Mesendoderm (in vitro differentiated cells): ENCODE measurements around the gene NRXN3.

ENCODE experiments used
- DNase-seq: peaks from one replicate; pipeline ENCODE4 v3.0.0; 2013
- H2AK5ac ChIP-seq: 2 replicates; pipeline ENCODE4 v1.6.1; 2013; ENCODE audit warnings: low read length, inconsistent platforms
- H2BK120ac ChIP-seq: 2 replicates; pipeline ENCODE4 v1.6.1; 2013; ENCODE audit warnings: low read depth, mild to moderate bottlenecking, low read length, moderate library complexity, mixed read lengths
- H2BK15ac ChIP-seq: replicated peaks from 2 replicates; pipeline ENCODE4 v1.6.1; 2013; ENCODE audit warnings: low read depth, mild to moderate bottlenecking, moderate library complexity
- H2BK5ac ChIP-seq: 2 replicates; pipeline ENCODE4 v1.6.1; 2013; ENCODE audit warnings: low read length, inconsistent platforms
- H3K18ac ChIP-seq: 2 replicates; pipeline ENCODE4 v1.6.1; 2013; ENCODE audit warnings: mild to moderate bottlenecking, low read length, mixed read lengths
- H3K23ac ChIP-seq: one replicate; pipeline ENCODE4 v1.6.1; 2013; ENCODE audit warnings: low read length
- H3K27ac ChIP-seq: 2 replicates; pipeline ENCODE4 v1.5.1; 2013; ENCODE audit warnings: low read depth, mild to moderate bottlenecking, inconsistent platforms, low read length, moderate library complexity
- H3K27me3 ChIP-seq: 2 replicates; pipeline ENCODE4 v1.6.1; 2013; ENCODE audit warnings: low read length, control low read depth, mild to moderate bottlenecking, inconsistent platforms; ENCODE audit not compliant: insufficient read depth, poor library complexity
- H3K36me3 ChIP-seq: 2 replicates; pipeline ENCODE4 v1.6.1; 2013; ENCODE audit warnings: low read length, inconsistent platforms; ENCODE audit not compliant: control insufficient read depth, insufficient read depth
- H3K4ac ChIP-seq: one replicate; pipeline ENCODE4 v1.6.1; 2013; ENCODE audit warnings: low read depth, mild to moderate bottlenecking, low read length, moderate library complexity
- H3K4me1 ChIP-seq: 2 replicates; pipeline ENCODE4 v1.6.1; 2013; ENCODE audit warnings: low read depth, low read length, inconsistent platforms; ENCODE audit not compliant: control insufficient read depth
- H3K4me2 ChIP-seq: 2 replicates; pipeline ENCODE4 v1.6.1; 2013; ENCODE audit warnings: low read length
- H3K4me3 ChIP-seq: 2 replicates; pipeline ENCODE4 v1.5.1; 2013; ENCODE audit warnings: mild to moderate bottlenecking, low read length
- H3K56ac ChIP-seq: one replicate; pipeline ENCODE4 v1.6.1; 2013; ENCODE audit warnings: low read length
- H3K79me1 ChIP-seq: 2 replicates; pipeline ENCODE4 v1.6.1; 2013; ENCODE audit warnings: low read length, inconsistent platforms
- H3K79me2 ChIP-seq: 2 replicates; pipeline ENCODE4 v1.6.1; 2013; ENCODE audit warnings: mild to moderate bottlenecking, low read length; ENCODE audit not compliant: control insufficient read depth, insufficient read depth
- H3K9ac ChIP-seq: 2 replicates; pipeline ENCODE4 v1.6.1; 2013; ENCODE audit warnings: low read length, inconsistent platforms
- H4K5ac ChIP-seq: one replicate; pipeline ENCODE4 v1.6.1; 2013; ENCODE audit warnings: low read length
- H4K8ac ChIP-seq: one replicate; pipeline ENCODE4 v1.6.1; 2013; ENCODE audit warnings: low read depth, mild to moderate bottlenecking, control low read depth, low read length, moderate library complexity
- WGBS: extraction: QIAGEN DNeasy Blood & Tissue Kit; methylation state at CpG from one replicate; pipeline ENCODE4 v1.1.7; 2013; ENCODE audit warnings: low lambda C conversion rate, missing lambda C conversion rate; ENCODE audit not compliant: insufficient coverage; ENCODE audit errors: extremely low coverage; 5-methylcytosine and 5-hydroxymethylcytosine counted together

The NRXN3 gene

DNA sequence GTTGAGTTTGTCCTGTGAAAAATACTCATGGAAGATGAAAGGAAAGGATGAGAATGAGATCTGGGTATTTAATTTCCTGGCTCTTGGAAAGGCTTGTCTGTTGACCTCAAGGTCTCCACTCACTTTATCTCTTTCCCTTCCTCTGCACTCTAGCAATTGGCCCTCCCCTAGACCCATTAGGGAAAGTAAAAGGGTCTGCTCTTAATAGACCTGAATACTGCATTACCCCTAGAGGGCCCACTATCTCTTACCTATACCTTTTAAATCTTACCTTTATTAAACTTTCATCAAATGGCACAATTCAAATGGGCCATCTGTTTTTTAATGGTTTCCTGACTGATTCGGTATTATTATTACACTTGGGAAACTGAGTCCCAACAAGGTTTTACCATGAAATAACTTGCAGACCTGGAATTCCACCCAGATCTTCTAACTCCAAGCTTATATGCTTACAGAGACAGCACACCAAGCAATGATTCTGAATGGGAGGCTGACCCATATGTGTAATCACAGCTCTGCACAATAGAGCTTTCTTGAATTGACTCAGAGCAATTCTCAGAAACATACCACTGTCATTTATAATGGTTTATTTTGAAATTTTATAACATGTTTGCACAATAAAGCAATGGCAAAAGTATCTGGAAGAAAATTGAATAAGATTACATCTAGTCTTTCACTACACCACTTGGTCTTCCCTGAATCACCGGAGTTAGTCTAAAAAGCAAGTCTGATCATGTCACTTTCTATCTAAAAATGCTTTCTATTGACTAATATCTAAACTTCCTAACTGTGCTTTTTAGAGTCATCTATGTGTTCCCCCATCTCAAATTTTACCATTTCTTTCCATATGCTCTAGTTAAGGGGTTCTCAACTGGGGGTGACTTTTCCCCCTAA, 618.5 kb downstream of the NRXN3 start:
- Histone ChIP-seq H3K79me2 (no peaks in the 10 kb centered on the region), H3K27ac (no peak overlapping the region), H2BK120ac (no peak overlapping the region), H3K27me3 (no peaks in the 10 kb centered on the region), H3K79me1 (no peaks in the 10 kb centered on the region), H3K9ac (no peak overlapping the region), H2BK5ac (no peak overlapping the region), H3K4me1 (no peaks in the 10 kb centered on the region), H4K5ac (no peak overlapping the region), H3K56ac (no peak overlapping the region), H4K8ac (no peak overlapping the region), H3K18ac (no peak overlapping the region), H3K36me3 (no peaks in the 10 kb centered on the region), H3K4me2 (no peak overlapping the region), H3K4me3 (no peak overlapping the region), H3K4ac (no peak overlapping the region), H2AK5ac (no peak overlapping the region), H3K23ac (no peak overlapping the region), H2BK15ac (no peak overlapping the region)
- DNase-seq, result peak; percentile 8
- no CpG with 5 or more reads among the region's 2 CpGs for WGBS

DNA sequence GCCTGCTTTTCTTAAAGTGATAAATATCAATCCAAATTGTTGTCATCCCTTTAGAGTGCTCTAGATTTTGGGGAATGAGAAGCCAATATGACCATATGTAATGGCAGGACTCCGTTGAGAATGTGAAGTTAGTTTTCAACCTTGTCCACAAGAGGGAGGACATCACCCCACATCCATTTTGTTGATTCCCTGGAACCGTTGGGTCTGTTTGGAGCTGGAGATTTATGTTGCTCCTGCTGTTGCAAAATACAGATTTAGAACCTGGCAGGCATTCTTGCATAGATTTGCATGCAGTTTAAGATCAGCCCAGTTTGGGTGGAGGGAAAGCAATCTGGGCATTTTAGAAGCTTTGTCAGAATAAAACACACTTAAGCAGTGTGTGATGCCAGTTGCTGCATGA, 620.1 kb downstream of the NRXN3 start:
- H3K36me3 ChIP-seq, result no peaks in the 10 kb centered on the region
- H3K23ac ChIP-seq, result no peak overlapping the region
- H3K4ac ChIP-seq, result no peak overlapping the region
- no peak overlapping the region for H3K4me2 ChIP-seq
- no peak overlapping the region for H3K56ac ChIP-seq
- no peaks in the 10 kb centered on the region for H3K79me1 ChIP-seq
- WGBS, result no CpG with 5 or more reads among the region's 2 CpGs
- no peak overlapping the region for H3K4me3 ChIP-seq
- no peak overlapping the region for H3K18ac ChIP-seq
- H3K79me2 ChIP-seq, result no peaks in the 10 kb centered on the region
- H3K27ac ChIP-seq, result no peak overlapping the region
- no peaks in the 10 kb centered on the region for H3K27me3 ChIP-seq
- H2BK120ac ChIP-seq, result no peak overlapping the region
- peak; percentile 55 for DNase-seq
- no peak overlapping the region for H4K5ac ChIP-seq
- no peak overlapping the region for H3K9ac ChIP-seq
- H2BK15ac ChIP-seq, result no peak overlapping the region
- H2BK5ac ChIP-seq, result no peak overlapping the region
- no peaks in the 10 kb centered on the region for H3K4me1 ChIP-seq
- H2AK5ac ChIP-seq, result no peak overlapping the region
- H4K8ac ChIP-seq, result no peak overlapping the region

DNA sequence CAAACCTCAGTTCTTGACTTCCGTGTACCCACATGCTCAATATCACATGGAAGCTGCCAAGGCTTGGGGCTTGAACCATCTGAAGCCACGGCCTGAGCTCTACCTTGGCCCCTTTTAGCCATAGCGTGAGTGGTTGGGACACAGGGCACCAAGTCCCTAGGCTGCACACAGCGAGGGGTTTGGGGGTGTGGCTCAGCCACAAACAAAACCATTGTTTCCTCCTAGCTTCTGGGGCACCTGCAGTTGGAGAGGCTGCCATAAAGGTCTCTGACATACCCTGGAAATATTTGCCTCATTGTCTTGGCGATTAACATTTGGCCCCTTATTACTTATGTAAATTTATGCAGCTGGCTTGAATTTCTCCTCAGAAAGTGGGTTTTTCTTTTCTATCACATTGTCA, 628.6 kb downstream of the NRXN3 start:
- Histone ChIP-seq H2AK5ac (no peak overlapping the region), H3K9ac (no peak overlapping the region), H3K27ac (no peak overlapping the region), H3K4me1 (no peaks in the 10 kb centered on the region), H3K18ac (no peak overlapping the region), H3K27me3 (no peaks in the 10 kb centered on the region), H3K56ac (no peak overlapping the region), H4K5ac (no peak overlapping the region), H3K79me2 (no peaks in the 10 kb centered on the region), H4K8ac (no peak overlapping the region), H3K4ac (no peak overlapping the region), H3K4me2 (no peak overlapping the region), H3K36me3 (no peaks in the 10 kb centered on the region), H2BK120ac (no peak overlapping the region), H3K79me1 (no peaks in the 10 kb centered on the region), H3K4me3 (no peak overlapping the region), H3K23ac (no peak overlapping the region), H2BK15ac (no peak overlapping the region), H2BK5ac (no peak overlapping the region)
- peak; percentile 8 for DNase-seq
- no CpG with 5 or more reads among the region's 5 CpGs for WGBS

- H2BK5ac ChIP-seq, result no peak overlapping the region
- H3K4ac ChIP-seq, result no peak overlapping the region
- H3K27ac ChIP-seq, result no peak overlapping the region
- H3K27me3 ChIP-seq, result no peaks in the 10 kb centered on the region
- H3K23ac ChIP-seq, result no peak overlapping the region
- no peaks in the 10 kb centered on the region for H3K79me2 ChIP-seq
- H3K18ac ChIP-seq, result no peak overlapping the region
- no peak overlapping the region for H4K8ac ChIP-seq
- WGBS, result no CpG with 5 or more reads among the region's 3 CpGs
- H4K5ac ChIP-seq, result no peak overlapping the region
- no peak overlapping the region for H2BK120ac ChIP-seq
- no peak overlapping the region for H3K4me3 ChIP-seq
- H3K56ac ChIP-seq, result no peak overlapping the region
- H3K36me3 ChIP-seq, result no peaks in the 10 kb centered on the region
- H2AK5ac ChIP-seq, result no peak overlapping the region
- H3K4me1 ChIP-seq, result no peaks in the 10 kb centered on the region
- no peak overlapping the region for H3K9ac ChIP-seq
- H3K79me1 ChIP-seq, result no peaks in the 10 kb centered on the region
- H3K4me2 ChIP-seq, result no peak overlapping the region
- no peak overlapping the region for H2BK15ac ChIP-seq
- DNase-seq, result no peak
Observed at GRCh38 chr14:78805570-78805969, 635.4 kb downstream of the NRXN3 start.

DNA sequence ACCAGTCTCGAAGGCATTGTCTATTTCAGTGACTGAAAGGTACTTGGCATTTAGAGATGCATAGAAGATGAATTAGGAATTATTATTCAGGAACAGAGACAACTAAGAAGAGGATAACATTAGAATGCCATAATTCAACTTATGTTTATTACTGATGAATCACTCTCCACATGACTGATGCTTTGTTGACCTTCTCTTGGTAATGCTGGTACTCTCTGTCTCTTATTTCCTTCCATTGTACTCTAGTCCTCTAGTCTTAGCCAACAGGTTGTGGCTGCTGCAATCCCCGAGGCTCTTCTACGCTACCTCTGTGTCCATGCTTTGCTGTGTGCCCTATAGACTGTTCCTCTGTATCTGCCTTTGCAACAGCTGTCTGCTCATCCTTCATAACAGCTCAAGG, 652.9 kb downstream of the NRXN3 start:
- Histone ChIP-seq H3K4me1 (no peaks in the 10 kb centered on the region), H3K27ac (no peak overlapping the region), H2BK15ac (no peak overlapping the region), H3K79me1 (no peaks in the 10 kb centered on the region), H3K56ac (no peak overlapping the region), H3K18ac (no peak overlapping the region), H3K79me2 (no peaks in the 10 kb centered on the region), H3K4ac (no peak overlapping the region), H3K4me2 (no peak overlapping the region), H2BK120ac (no peak overlapping the region), H4K8ac (no peak overlapping the region), H3K23ac (no peak overlapping the region), H3K27me3 (no peaks in the 10 kb centered on the region), H3K4me3 (no peak overlapping the region), H2BK5ac (no peak overlapping the region), H2AK5ac (no peak overlapping the region), H4K5ac (no peak overlapping the region), H3K9ac (no peak overlapping the region), H3K36me3 (no peaks in the 10 kb centered on the region)
- DNase-seq, result no peak
- no CpG with 5 or more reads among the region's 3 CpGs for WGBS

DNA sequence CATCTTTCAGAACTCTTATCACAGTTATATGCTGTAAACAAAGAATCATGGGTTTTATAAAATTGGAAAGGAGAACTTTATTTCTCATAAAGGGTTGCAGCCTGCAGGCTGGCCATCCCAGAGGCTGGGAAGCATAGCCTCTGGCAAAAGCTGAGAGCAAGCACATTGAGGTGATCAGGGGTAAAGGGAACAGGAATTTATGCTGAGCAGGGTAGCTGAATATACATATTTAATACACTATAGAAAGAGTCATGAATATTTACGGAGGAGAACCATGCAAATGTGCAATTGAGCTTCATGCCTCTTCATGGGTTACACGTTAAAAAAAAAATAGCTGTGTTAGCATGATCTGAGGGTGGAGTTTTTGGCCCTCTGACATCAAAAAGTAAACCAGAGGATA, 653.3 kb downstream of the NRXN3 start:
- no peak for DNase-seq
- H2BK120ac ChIP-seq, result no peak overlapping the region
- H3K18ac ChIP-seq, result no peak overlapping the region
- no peaks in the 10 kb centered on the region for H3K27me3 ChIP-seq
- H3K56ac ChIP-seq, result no peak overlapping the region
- no peaks in the 10 kb centered on the region for H3K79me1 ChIP-seq
- H3K23ac ChIP-seq, result no peak overlapping the region
- H3K36me3 ChIP-seq, result no peaks in the 10 kb centered on the region
- H4K8ac ChIP-seq, result no peak overlapping the region
- H3K9ac ChIP-seq, result no peak overlapping the region
- H3K4me2 ChIP-seq, result no peak overlapping the region
- H3K27ac ChIP-seq, result no peak overlapping the region
- no peak overlapping the region for H3K4me3 ChIP-seq
- no peaks in the 10 kb centered on the region for H3K4me1 ChIP-seq
- H3K4ac ChIP-seq, result no peak overlapping the region
- H4K5ac ChIP-seq, result no peak overlapping the region
- H3K79me2 ChIP-seq, result no peaks in the 10 kb centered on the region
- no CpG with 5 or more reads among the region's 2 CpGs for WGBS
- H2AK5ac ChIP-seq, result no peak overlapping the region
- H2BK5ac ChIP-seq, result no peak overlapping the region
- no peak overlapping the region for H2BK15ac ChIP-seq
